GM21619 (cell line): ENCODE measurements around the gene RNF111.
"Not testable (repeated sequence)": the region's sequence is repeated elsewhere in the genome, so short reads cannot be mapped to it uniquely, and the experiment has no call there.

Experiments
- ATAC-seq: cut with Tn5 transposase; IDR thresholded peaks from one replicate; pipeline ENCODE4 v1.9.1; 2021; ENCODE audit not compliant: unreplicated experiment

RNF111 gene

GRCh38 chr15:59052915-59053407 is 65.5 kb downstream of the RNF111 start:
- no peak for ATAC-seq

GRCh38 chr15:59053482-59053881 is 66.0 kb downstream of the RNF111 start:
- no peak for ATAC-seq

- no peak for ATAC-seq
Measured at GRCh38 chr15:59059076-59059597, 71.7 kb downstream of the RNF111 start.

GRCh38 chr15:59060348-59060747 is 72.9 kb downstream of the RNF111 start:
- ATAC-seq: no peak

- ATAC-seq: no peak
Measured at GRCh38 chr15:59063042-59063441, 75.6 kb downstream of the RNF111 start.

GRCh38 chr15:59069430-59069829 is 82.0 kb downstream of the RNF111 start:
- no peak for ATAC-seq

- ATAC-seq: no peak
Measured at GRCh38 chr15:59074607-59075006, 87.1 kb downstream of the RNF111 start.

GRCh38 chr15:59087731-59088130 is 100.3 kb downstream of the RNF111 start:
- ATAC-seq: no peak

GRCh38 chr15:59094077-59094476 is 106.6 kb downstream of the RNF111 start:
- no peak for ATAC-seq

- no peak for ATAC-seq
Measured at GRCh38 chr15:59096429-59096828, 109.0 kb downstream of the RNF111 start.

- no peak for ATAC-seq
Measured at GRCh38 chr15:59099162-59099685, 111.8 kb downstream of the RNF111 start.

GRCh38 chr15:59104602-59104911 is 117.1 kb downstream of the RNF111 start:
- no peak for ATAC-seq

GRCh38 chr15:59104912-59105732 is 117.7 kb downstream of the RNF111 start, which contains the start of gene CCNB2:
TSS of gene CCNB2 (plus strand) at chr15:59105146. CDS start at chr15:59105269, 123 bp downstream.
- ATAC-seq: peak; percentile 99

- ATAC-seq: no peak
Measured at GRCh38 chr15:59105854-59106253, 118.4 kb downstream of the RNF111 start.

- no peak for ATAC-seq
Measured at GRCh38 chr15:59111251-59111650, 123.8 kb downstream of the RNF111 start.

GRCh38 chr15:59115047-59115446 is 127.6 kb downstream of the RNF111 start:
- ATAC-seq: no peak

GRCh38 chr15:59116141-59116540 is 128.7 kb downstream of the RNF111 start:
- ATAC-seq: no peak

GRCh38 chr15:59116771-59117170 is 129.3 kb downstream of the RNF111 start:
- ATAC-seq: no peak

GRCh38 chr15:59119625-59120024 is 132.2 kb downstream of the RNF111 start:
- no peak for ATAC-seq

GRCh38 chr15:59120937-59121336 is 133.5 kb downstream of the RNF111 start:
- ATAC-seq: no peak

GRCh38 chr15:59124261-59124660 is 136.8 kb downstream of the RNF111 start:
- no peak for ATAC-seq

- ATAC-seq: not testable (repeated sequence)
Measured at GRCh38 chr15:59125683-59126082, 138.2 kb downstream of the RNF111 start.
